CD4-positive, alpha-beta T cell (primary cell): ENCODE data around the gene APC2. TPM values are rescaled to one million over a fixed set of nuclear protein-coding genes. Genes with fewer than 3 reads are reported as not detected.

Source experiments
- ATAC-seq: fragments of 200-7000 bp; cut with Tn5 transposase; one replicate; pipeline ENCODE4 v1.10.0; 2022; ENCODE audit warnings: mild to moderate bottlenecking; ENCODE audit not compliant: poor library complexity
- CTCF ChIA-PET: fragments of 350-600 bp; sonication (Branson Sonifier 250); formaldehyde crosslinking; loops from one replicate; lab custom pipeline; 2021; ENCODE audit warnings: antibody characterized with exemption, inconsistent platforms; lab: Charles Lee
- POLR2A ChIA-PET: fragments of 350-600 bp; sonication (Branson Sonifier 250); formaldehyde crosslinking; loops from one replicate; lab custom pipeline; 2021; ENCODE audit warnings: antibody characterized with exemption, inconsistent platforms; lab: Charles Lee
- DNase-seq, 14 experiments: peaks; one replicate each; pipeline ENCODE4 v3.0.0-alpha.2; 2013 to 2020; ENCODE audit warnings: mixed read lengths in 2 of 14
- H3K27ac ChIP-seq, 2 donors: one replicate each; pipeline versions ENCODE4 v1.5.1 to v1.7.0; 2013; ENCODE audit warnings: low read length in 2 of 2, low read depth in 1 of 2, mild to moderate bottlenecking in 1 of 2
- H3K27me3 ChIP-seq, 2 experiments: 1 replicate in 1 of 2; 2 replicates in 1 of 2; pipeline versions ENCODE4 v1.6.1 to v1.7.0; 2013; ENCODE audit warnings: low read length in 2 of 2, control low read depth in 1 of 2, mild to moderate bottlenecking in 1 of 2, moderate library complexity in 1 of 2; ENCODE audit not compliant: insufficient read depth in 2 of 2, control insufficient read depth in 1 of 2
- H3K36me3 ChIP-seq: one replicate; pipeline ENCODE4 v1.6.1; 2013; ENCODE audit warnings: low read length, control low read depth; ENCODE audit not compliant: insufficient read depth
- H3K4me1 ChIP-seq: one replicate; pipeline ENCODE4 v1.6.1; 2013; ENCODE audit warnings: low read length, control low read depth; ENCODE audit not compliant: insufficient read depth
- H3K4me3 ChIP-seq: one replicate; pipeline ENCODE4 v1.5.1; 2013; ENCODE audit warnings: mild to moderate bottlenecking, low read length, moderate library complexity
- H3K9me3 ChIP-seq, 2 experiments: 1 replicate in 1 of 2; 2 replicates in 1 of 2; pipeline versions ENCODE4 v1.6.1 to v1.7.0; 2013; ENCODE audit warnings: low read length in 2 of 2, mild to moderate bottlenecking in 2 of 2, control low read depth in 1 of 2, moderate library complexity in 1 of 2; ENCODE audit not compliant: control insufficient read depth in 1 of 2, insufficient read depth in 1 of 2
- H3K27ac Mint-ChIP-seq: one replicate; pipeline ENCODE4 v1.8.0; 2020; ENCODE audit warnings: mixed read lengths
- H3K27me3 Mint-ChIP-seq: one replicate; pipeline ENCODE4 v1.8.0; 2021; ENCODE audit warnings: mixed read lengths
- H3K36me3 Mint-ChIP-seq: one replicate; pipeline ENCODE4 v1.8.0; 2021; ENCODE audit warnings: low read depth, mixed read lengths
- H3K4me1 Mint-ChIP-seq: one replicate; pipeline ENCODE4 v1.8.0; 2021; ENCODE audit warnings: low read depth, mixed read lengths
- H3K4me3 Mint-ChIP-seq: one replicate; pipeline ENCODE4 v1.8.0; 2020; ENCODE audit warnings: mild to moderate bottlenecking, mixed read lengths
- H3K9me3 Mint-ChIP-seq: one replicate; pipeline ENCODE4 v1.8.0; 2020; ENCODE audit warnings: mixed read lengths
- intact Hi-C, 2 experiments: fragments of 100-400 bp; cut with DNase I in 1 of 2; cut with micrococcal nuclease in 1 of 2; formaldehyde crosslinking; loops; one replicate each; pipeline versions ENCODE4 v1.15.1 to v1.9.0; 2023 to 2025; cut with DNase I, micrococcal nuclease
- total RNA-seq, 174 experiments: library from RNA in 2 of 174; stranded (reverse) in 2 of 174; gene quantifications; one replicate each; pipeline ENCODE4 v1.2.3 and lab custom pipeline; 2021 to 2026
- TF ChIP-seq, protein P1 (sequence below): fragments of 200-600 bp; IDR thresholded peaks from one replicate; pipeline ENCODE4 v1.8.0; 2022; ENCODE audit warnings: antibody characterized with exemption, mild to moderate bottlenecking

Gene APC2
- total RNA-seq, 2 experiments from 2014 or later, result 0.20 to 0.30 TPM

DNA sequence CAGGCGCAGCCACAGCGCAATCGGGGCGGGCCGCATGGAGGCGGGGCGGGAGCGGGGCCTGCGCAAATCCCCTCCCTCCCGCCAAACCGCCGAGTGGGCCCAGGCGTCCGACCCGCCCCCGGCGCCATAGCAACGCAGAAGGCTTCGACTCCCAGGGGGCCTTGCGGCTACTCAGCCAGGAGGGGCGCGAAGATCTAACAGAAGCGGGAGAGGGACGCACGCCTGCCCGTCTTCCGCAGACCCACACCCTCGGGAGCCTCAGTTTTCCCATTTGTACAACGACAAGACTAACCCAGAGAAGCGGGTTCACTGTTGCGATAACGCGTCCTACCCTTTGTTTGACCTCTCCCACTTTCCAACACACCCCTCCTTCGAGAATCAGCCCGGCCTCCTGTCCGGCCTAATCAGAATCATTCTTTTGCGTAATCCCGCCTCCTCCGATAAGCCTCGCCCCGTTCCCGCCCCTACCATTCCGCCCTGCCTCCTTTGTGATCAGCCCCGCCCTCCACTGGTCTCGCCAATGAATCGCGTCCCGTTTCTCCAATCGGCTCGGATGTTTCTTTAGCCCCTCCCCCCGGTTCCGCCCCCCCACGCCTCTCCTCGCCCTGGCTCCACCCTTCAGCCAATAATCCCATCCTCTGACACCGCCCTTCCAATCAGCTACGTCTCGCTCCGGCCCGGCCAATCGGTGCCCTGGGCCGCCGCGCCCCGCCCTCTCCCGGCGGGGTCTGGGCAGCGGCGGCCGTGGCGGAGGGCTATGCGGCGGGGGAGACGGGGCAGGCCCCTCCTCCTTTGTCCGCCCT is 40.6 kb downstream of the APC2 start, which contains the start of gene PCSK4:
PCSK4 (minus strand) TSS at position 40 of the 803 bp plus-strand sequence; CDS start at position 36, 4 bp downstream.
- POLR2A ChIA-PET, result interaction anchor here (0.7 to 1.8 kb wide), 11 partner anchors 14 to 979 kb away, joined by 3 to 8 read pairs (median 4); partner anchors contain the start of genes CIRBP, FAM174C and MBD3
- Mint-ChIP-seq H3K4me1 (peaks cover 12% of the 10 kb centered on the region), H3K27me3 (no peaks in the 10 kb centered on the region), H3K9me3 (no peaks in the 10 kb centered on the region), H3K4me3 (peak within 1 kb of the TSS; percentile 84), H3K27ac (peak within 1 kb of the TSS; percentile 60), H3K36me3 (peaks cover 4% of the 10 kb centered on the region)
- CTCF ChIA-PET, result interaction anchor here (0.6 to 1.6 kb wide), 2 partner anchors 19 to 28 kb away, joined by 3 to 9 read pairs; no protein-coding TSS in a partner anchor
- peak within 1 kb of the TSS; percentile 29 to 34 for H3K27ac ChIP-seq
- DNase-seq (peak; percentile 96 to 99 (median 98)), ATAC-seq (peak; percentile 86)
- TF ChIP-seq, protein P1, sequence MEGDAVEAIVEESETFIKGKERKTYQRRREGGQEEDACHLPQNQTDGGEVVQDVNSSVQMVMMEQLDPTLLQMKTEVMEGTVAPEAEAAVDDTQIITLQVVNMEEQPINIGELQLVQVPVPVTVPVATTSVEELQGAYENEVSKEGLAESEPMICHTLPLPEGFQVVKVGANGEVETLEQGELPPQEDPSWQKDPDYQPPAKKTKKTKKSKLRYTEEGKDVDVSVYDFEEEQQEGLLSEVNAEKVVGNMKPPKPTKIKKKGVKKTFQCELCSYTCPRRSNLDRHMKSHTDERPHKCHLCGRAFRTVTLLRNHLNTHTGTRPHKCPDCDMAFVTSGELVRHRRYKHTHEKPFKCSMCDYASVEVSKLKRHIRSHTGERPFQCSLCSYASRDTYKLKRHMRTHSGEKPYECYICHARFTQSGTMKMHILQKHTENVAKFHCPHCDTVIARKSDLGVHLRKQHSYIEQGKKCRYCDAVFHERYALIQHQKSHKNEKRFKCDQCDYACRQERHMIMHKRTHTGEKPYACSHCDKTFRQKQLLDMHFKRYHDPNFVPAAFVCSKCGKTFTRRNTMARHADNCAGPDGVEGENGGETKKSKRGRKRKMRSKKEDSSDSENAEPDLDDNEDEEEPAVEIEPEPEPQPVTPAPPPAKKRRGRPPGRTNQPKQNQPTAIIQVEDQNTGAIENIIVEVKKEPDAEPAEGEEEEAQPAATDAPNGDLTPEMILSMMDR, result no peak
- H3K36me3 ChIP-seq, result no peaks in the 10 kb centered on the region
- no peaks in the 10 kb centered on the region for H3K9me3 ChIP-seq
- H3K4me3 ChIP-seq, result peak within 1 kb of the TSS; percentile 61
- H3K4me1 ChIP-seq, result peaks cover 23% of the 10 kb centered on the region
- H3K27me3 ChIP-seq, result no peaks in the 10 kb centered on the region
- intact Hi-C loops, result loop anchor here (1.0 to 2.0 kb wide), 5 partner anchors 11 to 84 kb away; partner anchors contain the start of genes C19orf25 (in 1 of the 2) and DAZAP1 (in 1 of the 2)

DNA sequence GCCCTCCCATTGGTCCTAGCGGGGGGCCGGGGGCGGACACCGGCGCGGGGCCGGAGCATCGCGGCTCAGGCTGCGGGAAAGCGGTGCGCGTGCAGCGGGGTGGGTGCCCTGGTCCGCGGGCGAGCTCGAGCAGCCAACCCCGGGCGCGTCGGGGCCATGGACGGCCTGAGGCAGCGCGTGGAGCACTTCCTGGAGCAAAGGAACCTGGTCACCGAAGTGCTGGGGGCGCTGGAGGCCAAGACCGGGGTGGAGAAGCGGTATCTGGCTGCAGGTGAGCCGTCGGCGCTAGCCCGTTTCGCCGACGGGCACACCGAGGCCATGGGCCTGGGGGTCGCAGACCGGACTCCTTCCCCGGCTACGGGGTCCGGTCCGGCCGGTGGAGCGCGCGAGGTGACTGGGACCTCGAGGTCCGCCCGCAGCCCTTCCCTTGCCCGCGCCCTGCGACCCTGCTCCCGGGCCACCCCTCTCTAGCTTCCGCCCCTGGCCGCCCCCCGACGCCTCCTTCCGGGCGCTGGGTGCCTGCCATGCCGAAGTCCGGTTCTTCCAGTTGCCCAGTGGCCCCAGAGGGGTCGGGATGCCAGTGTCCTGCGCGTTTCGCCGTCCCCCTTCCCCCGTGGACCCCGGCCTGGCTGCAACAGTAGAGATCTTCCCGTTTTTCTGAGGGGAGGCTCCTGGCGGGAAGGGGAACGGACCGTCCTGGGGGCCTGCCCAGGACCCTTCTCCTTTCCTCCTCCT is 41.4 kb downstream of the APC2 start, which contains the start of gene REEP6:
REEP6 (plus strand) TSS at position 68 of the 735 bp plus-strand sequence; CDS start at position 157, 89 bp downstream.
- H3K27me3 Mint-ChIP-seq, result no peaks in the 10 kb centered on the region
- Histone ChIP-seq H3K4me3 (peak within 1 kb of the TSS; percentile 61), H3K27ac (peak within 1 kb of the TSS; percentile 29 to 34), H3K27me3 (no peaks in the 10 kb centered on the region), H3K9me3 (peaks cover 0 to 1% of the 10 kb centered on the region in 2 experiments), H3K4me1 (peaks cover 23% of the 10 kb centered on the region), H3K36me3 (no peaks in the 10 kb centered on the region)
- H3K4me1 Mint-ChIP-seq, result peaks cover 12% of the 10 kb centered on the region
- ChIA-PET CTCF (interaction anchor here (0.6 to 1.6 kb wide), 2 partner anchors 20 to 27 kb away, joined by 3 to 9 read pairs; no protein-coding TSS in a partner anchor), POLR2A (interaction anchor here (0.7 to 1.8 kb wide), 11 partner anchors 15 to 980 kb away, joined by 3 to 8 read pairs (median 4); partner anchors contain the start of genes CIRBP, FAM174C and MBD3)
- peak within 1 kb of the TSS; percentile 60 for H3K27ac Mint-ChIP-seq
- H3K4me3 Mint-ChIP-seq, result peak within 1 kb of the TSS; percentile 84
- intact Hi-C loops, result loop anchor here in 1 of 2 experiments (1.0 to 2.0 kb wide), 3 partner anchors 17 to 84 kb away; partner anchors contain the start of gene DAZAP1
- H3K9me3 Mint-ChIP-seq, result no peaks in the 10 kb centered on the region
- TF ChIP-seq, protein P1, result no peak
- ATAC-seq (no peak), DNase-seq (no peak)
- peaks cover 4% of the 10 kb centered on the region for H3K36me3 Mint-ChIP-seq

DNA sequence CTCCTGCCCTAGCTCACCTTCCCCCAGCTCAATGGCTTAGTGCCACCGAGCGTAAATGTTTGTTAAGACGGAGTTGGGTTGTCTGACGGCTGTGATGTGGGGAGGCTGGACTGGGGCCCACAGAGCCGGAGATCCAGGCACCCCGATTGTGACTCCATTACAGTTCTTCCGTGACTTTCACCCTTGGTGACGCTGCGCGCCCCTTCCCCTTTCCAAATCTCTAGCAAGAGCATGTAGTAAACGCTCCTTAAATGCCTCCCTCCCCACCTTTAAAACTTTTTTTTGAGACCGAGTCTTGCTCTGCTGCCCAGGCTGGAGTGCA is 41.9 kb downstream of the APC2 start:
- intact Hi-C loops, result loop anchor here in 1 of 2 experiments (1.0 to 2.0 kb wide), 3 partner anchors 16 to 85 kb away; partner anchors contain the start of gene DAZAP1
- Histone ChIP-seq H3K27me3 (no peaks in the 10 kb centered on the region), H3K36me3 (no peaks in the 10 kb centered on the region), H3K9me3 (peaks cover 0 to 4% of the 10 kb centered on the region in 2 experiments), H3K4me1 (peaks cover 23% of the 10 kb centered on the region), H3K27ac (no peak overlapping the region), H3K4me3 (no peak overlapping the region)
- Mint-ChIP-seq H3K27me3 (no peaks in the 10 kb centered on the region), H3K9me3 (no peaks in the 10 kb centered on the region), H3K27ac (no peak overlapping the region), H3K4me1 (peaks cover 12% of the 10 kb centered on the region), H3K36me3 (peaks cover 4% of the 10 kb centered on the region), H3K4me3 (peak overlapping the region; percentile 84)
- no peak for ATAC-seq
- ChIA-PET CTCF (interaction anchor here (1.6 kb wide), 1 partner anchor 21 kb away, joined by 9 read pairs; no protein-coding TSS in a partner anchor), POLR2A (interaction anchor here (1.6 kb wide), 1 partner anchor 20 kb away, joined by 4 read pairs; no protein-coding TSS in a partner anchor)
- no peak for DNase-seq
- TF ChIP-seq, protein P1, result no peak
